HepG2 (cell line): ENCODE data around the gene OSBPL5. TPM values are rescaled to one million over a fixed set of nuclear protein-coding genes. Genes with fewer than 3 reads are reported as not detected.

Experiments
- ATAC-seq: fragments of 200-7000 bp; cut with Tn5 transposase; 3 replicates; pipeline ENCODE4 v1.9.1; 2020; ENCODE audit warnings: mild to moderate bottlenecking, moderate library complexity
- BruUV-seq: library from RNA; stranded (reverse); fragments of 400-500 nt; replicated peaks from 2 replicates; lab custom pipeline; 2021; lab: Mats Ljungman, UMichigan
- CTCF ChIA-PET: fragments of 300-600 bp; formaldehyde crosslinking; extraction: SDS; loops from one replicate; lab custom pipeline; 2021; ENCODE audit warnings: low total read pairs, inconsistent platforms, low intra/inter-chr PET ratio; lab: Yijun Ruan, JAX
- POLR2A ChIA-PET: fragments of 350-600 bp; sonication (Branson Sonifier 250); formaldehyde crosslinking; loops from one replicate; lab custom pipeline; 2020; ENCODE audit warnings: antibody characterized with exemption, inconsistent platforms; lab: Yijun Ruan, JAX
- DNase-seq: peaks from one replicate; pipeline ENCODE4 v3.0.0-alpha.2; 2015; ENCODE audit warnings: low spot score
- FAIRE-seq: peaks from 3 replicates; lab custom pipeline; 2011; peaks lifted over from hg19 to GRCh38; lab: Jason Lieb, UNC
- H2AFZ ChIP-seq: one replicate; pipeline ENCODE4 v1.6.1; 2011; ENCODE audit warnings: low read length, inconsistent platforms
- H3K27ac ChIP-seq: fragments of 300-600 bp; 3 replicates; pipeline ENCODE4 v1.8.0; 2011; ENCODE audit warnings: mixed run types, mild to moderate bottlenecking, mixed read lengths, low read length, inconsistent platforms; ENCODE audit not compliant: insufficient read depth; ENCODE audit errors: extremely low read length
- H3K27me3 ChIP-seq, 2 experiments: fragments of 200-600 bp in 1 of 2; 2 replicates in 1 of 2; 3 replicates in 1 of 2; pipeline versions ENCODE4 v1.6.0 to v1.8.0; 2011; ENCODE audit warnings: low read length in 2 of 2, mild to moderate bottlenecking in 2 of 2, moderate library complexity in 2 of 2, inconsistent platforms in 1 of 2; ENCODE audit not compliant: insufficient read depth in 2 of 2, control insufficient read depth in 1 of 2
- H3K36me3 ChIP-seq, 2 experiments: fragments of 200-600 bp in 1 of 2; replicated peaks in 1 of 2; 2 replicates in 1 of 2; 3 replicates in 1 of 2; pipeline versions ENCODE4 v1.5.1 to v1.8.0; 2011; ENCODE audit warnings: low read length in 2 of 2, inconsistent platforms in 1 of 2; ENCODE audit not compliant: insufficient read depth in 2 of 2, control insufficient read depth in 1 of 2
- H3K4me1 ChIP-seq: 2 replicates; pipeline ENCODE4 v1.5.1; 2012; ENCODE audit warnings: low read length, inconsistent platforms; ENCODE audit not compliant: insufficient read depth
- H3K4me2 ChIP-seq: 2 replicates; pipeline ENCODE4 v1.6.0; 2011; ENCODE audit warnings: low read depth, low read length, inconsistent platforms
- H3K4me3 ChIP-seq, 3 experiments: fragments of 200-600 bp in 1 of 3; sonication (generic), shearing (Covaris generic) in 1 of 3; replicated peaks in 1 of 3; 2 replicates each; pipeline ENCODE4 v1.5.1; 2011 to 2016; ENCODE audit warnings: low read length in 3 of 3, inconsistent platforms in 2 of 3, low read depth in 2 of 3, mild to moderate bottlenecking in 2 of 3, control low read depth in 1 of 3, mixed read lengths in 1 of 3; ENCODE audit not compliant: insufficient read depth in 1 of 3
- H3K79me2 ChIP-seq: one replicate; pipeline ENCODE4 v1.6.1; 2011; ENCODE audit warnings: low read length, inconsistent platforms; ENCODE audit not compliant: insufficient read depth
- H3K9ac ChIP-seq: 2 replicates; pipeline ENCODE4 v1.6.0; 2011; ENCODE audit warnings: mild to moderate bottlenecking, low read depth, low read length, inconsistent platforms; ENCODE audit not compliant: insufficient read depth
- H3K9me3 ChIP-seq: 2 replicates; pipeline ENCODE4 v1.5.1; 2012; ENCODE audit warnings: mild to moderate bottlenecking, low read length
- H4K20me1 ChIP-seq: 2 replicates; pipeline ENCODE4 v1.6.0; 2011; ENCODE audit warnings: inconsistent platforms, mild to moderate bottlenecking, low read length, moderate library complexity; ENCODE audit not compliant: insufficient read depth
- CHD2 ChIP-seq: IDR thresholded peaks from 2 replicates; pipeline ENCODE4 v1.6.1; 2011; ENCODE audit warnings: low read depth, low read length, improper control_type of control experiment
- GATA4 ChIP-seq: sonication (generic); IDR thresholded peaks from 2 replicates; pipeline ENCODE4 v1.6.1; 2016; ENCODE audit warnings: antibody characterized with exemption, low read depth, borderline replicate concordance
- IKZF1 ChIP-seq: fragments of 450-650 bp; IDR thresholded peaks from 2 replicates; pipeline ENCODE4 v1.7.1; 2016
- MATR3 ChIP-seq: sonication (generic); formaldehyde crosslinking; IDR thresholded peaks from 2 replicates; pipeline ENCODE4 v1.4.0; 2020; ENCODE audit warnings: missing genetic modification reagents
- REL ChIP-seq: sonication (generic); formaldehyde crosslinking; conservative IDR thresholded peaks from 2 replicates; pipeline ENCODE4 v1.8.0; 2022; ENCODE audit warnings: mild to moderate bottlenecking, missing genetic modification reagents, moderate library complexity
- STAG1 ChIP-seq: sonication (generic); formaldehyde crosslinking; IDR thresholded peaks from 2 replicates; pipeline ENCODE4 v1.4.0; 2020; ENCODE audit warnings: missing genetic modification reagents
- ZBTB4 ChIP-seq: sonication (generic); formaldehyde crosslinking; IDR thresholded peaks from 2 replicates; pipeline ENCODE4 v1.4.0; 2020; ENCODE audit warnings: missing genetic modification reagents, mild to moderate bottlenecking, borderline replicate concordance
- ZNF160 ChIP-seq: sonication (generic); formaldehyde crosslinking; IDR thresholded peaks from 2 replicates; pipeline ENCODE4 v1.8.0; 2022; ENCODE audit warnings: mild to moderate bottlenecking, inconsistent platforms, missing genetic modification reagents
- ZNF597 ChIP-seq: sonication (generic); formaldehyde crosslinking; IDR thresholded peaks from 2 replicates; pipeline ENCODE4 v1.5.0; 2020; ENCODE audit warnings: missing genetic modification reagents
- ZNF687 ChIP-seq: sonication (generic); formaldehyde crosslinking; IDR thresholded peaks from 2 replicates; pipeline ENCODE4 v1.5.1; 2020; ENCODE audit warnings: mild to moderate bottlenecking, missing genetic modification reagents, moderate library complexity
- WGBS: methylation state at CpG from one replicate; pipeline ENCODE4 v1.1.6; 2017; ENCODE audit warnings: low lambda C conversion rate; 5-methylcytosine and 5-hydroxymethylcytosine counted together
- in situ Hi-C: cut with HindIII; loops from 2 replicates; pipeline ENCODE4 v1.10.0; 2017; ENCODE audit warnings: low pct_unique_long_range_greater_than_20kb; ENCODE audit not compliant: extremely low pct_ligation_motif_present
- intact Hi-C: fragments of 100-400 bp; cut with micrococcal nuclease; formaldehyde crosslinking; loops from one replicate; pipeline ENCODE4 v1.10.0; 2022; ENCODE audit not compliant: unreplicated experiment
- polyA plus RNA-seq, 8 experiments: library from polyadenylated mRNA; depleted of rRNA in 3 of 8; stranded (reverse) in 7 of 8; unstranded in 1 of 8; fragments of >200 nt; fragmentation: Illumina TruSeq in 4 of 8; extraction: Trizol in 4 of 8; gene quantifications; 2 replicates each; pipeline versions ENCODE4 v1.2.1 to v1.2.3, GENCODE V29; 2011 to 2016; ENCODE audit warnings: low read depth in 4 of 8, missing spikeins in 1 of 8, mixed read lengths in 1 of 8; ENCODE audit not compliant: insufficient read depth in 1 of 8
- total RNA-seq, 5 experiments: library from RNA; depleted of rRNA; stranded (reverse); fragments of >200 nt; fragmentation: Illumina TruSeq; extraction: Trizol; gene quantifications; 2 replicates each; pipeline ENCODE4 v1.2.3, GENCODE V29; 2016; ENCODE audit warnings: low read depth in 1 of 5

OSBPL5 gene
- total and polyA plus RNA-seq, 2 of the 13 experiments (the other 11 are each of a cell fraction or from before 2014, with no cell fraction given): not detected

- WGBS: 22% methylated on average over 3 of the region's 14 CpGs
- peak; percentile 15 for DNase-seq
- no peak for FAIRE-seq
- no peak overlapping the region for H3K4me2 ChIP-seq
- no peak overlapping the region for H3K9ac ChIP-seq
- peaks cover 10 to 37% of the 10 kb centered on the region in 2 experiments for H3K27me3 ChIP-seq
- no peak overlapping the region for H3K4me3 ChIP-seq
- in situ Hi-C loops: loop anchor here (10.0 kb wide), 1 partner anchor 105 kb away; the partner anchor contains the start of gene MRGPRG
- H3K9me3 ChIP-seq: peaks cover 11% of the 10 kb centered on the region
- no peaks in the 10 kb centered on the region for H4K20me1 ChIP-seq
- peak; percentile 88 for ATAC-seq
- no peaks in the 10 kb centered on the region for H3K36me3 ChIP-seq
- no TSS peak for BruUV-seq
- CTCF ChIA-PET: interaction anchor here (1.4 kb wide), 1 partner anchor 107 kb away, joined by 6 read pairs; no protein-coding TSS in a partner anchor
- H3K4me1 ChIP-seq: no peaks in the 10 kb centered on the region
- intact Hi-C loops: loop anchor here (10.0 kb wide), 1 partner anchor 105 kb away; the partner anchor contains the start of gene MRGPRG
- H2AFZ ChIP-seq: no peak overlapping the region
- POLR2A ChIA-PET: no interaction called here
- no peaks in the 10 kb centered on the region for H3K79me2 ChIP-seq
- H3K27ac ChIP-seq: no peak overlapping the region
- TF ChIP-seq ZNF160 (CRISPR knock-in tag) (no peak), CHD2 (no peak), ZNF597 (CRISPR knock-in tag) (no peak), ZBTB4 (CRISPR knock-in tag) (no peak), GATA4 (no peak), REL (CRISPR knock-in tag) (no peak), ZNF687 (CRISPR knock-in tag) (peak; percentile 20; the same call in 1 of the 2 replicates), IKZF1 (no peak), STAG1 (CRISPR knock-in tag) (peak; percentile 45; the same call in 1 of the 2 replicates), MATR3 (CRISPR knock-in tag) (no peak)
Measured at GRCh38 chr11:3109921-3110706, 55.0 kb downstream of the OSBPL5 start.
